ENCODE measurements around the gene C4B.
"Not testable (repeated sequence)": the region's sequence is repeated elsewhere in the genome, so short reads cannot be mapped to it uniquely, and the experiment has no call there.

Gene C4B

DNA sequence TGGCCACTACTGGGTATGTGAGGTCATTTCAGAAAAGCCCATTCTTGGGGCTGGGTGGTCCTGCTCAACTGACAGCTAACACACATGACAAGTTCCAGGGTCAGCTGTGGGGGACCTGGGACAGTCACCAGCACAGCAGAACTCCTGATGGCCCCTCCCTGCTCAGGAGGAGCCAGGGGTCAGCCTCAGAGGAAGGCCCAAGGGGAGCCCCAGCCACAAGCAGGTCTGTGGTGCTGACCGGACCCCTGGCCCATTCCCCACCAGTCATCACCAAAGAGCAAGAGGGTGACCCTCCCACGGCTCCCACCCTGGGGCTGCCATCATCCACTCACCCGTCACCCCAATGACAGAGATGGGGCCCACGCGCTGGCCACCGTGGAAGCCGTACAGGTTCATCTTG lies 41.7 kb downstream of the C4B start:
- no peak for DNase-seq

DNA sequence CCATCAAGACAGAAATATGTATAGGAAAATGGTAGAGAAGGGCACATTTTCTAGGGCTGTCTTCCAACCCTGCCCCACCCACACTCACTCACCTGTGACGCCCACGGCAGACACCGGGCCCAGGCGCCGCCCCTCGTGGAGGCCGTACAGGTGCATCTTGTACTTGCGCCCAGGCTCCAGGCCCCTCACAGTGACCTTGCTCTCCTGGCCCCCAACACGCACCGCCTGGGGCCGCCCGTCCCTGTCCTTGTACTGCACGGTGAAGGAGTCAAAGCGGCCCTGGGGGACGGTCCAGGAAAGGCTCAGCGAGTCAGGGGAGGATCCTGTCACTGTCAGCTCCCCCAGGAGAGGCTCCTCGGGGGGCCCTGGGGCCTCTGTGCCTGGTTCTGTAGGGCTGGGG lies 43.4 kb downstream of the C4B start:
- DNase-seq: no peak

DNA sequence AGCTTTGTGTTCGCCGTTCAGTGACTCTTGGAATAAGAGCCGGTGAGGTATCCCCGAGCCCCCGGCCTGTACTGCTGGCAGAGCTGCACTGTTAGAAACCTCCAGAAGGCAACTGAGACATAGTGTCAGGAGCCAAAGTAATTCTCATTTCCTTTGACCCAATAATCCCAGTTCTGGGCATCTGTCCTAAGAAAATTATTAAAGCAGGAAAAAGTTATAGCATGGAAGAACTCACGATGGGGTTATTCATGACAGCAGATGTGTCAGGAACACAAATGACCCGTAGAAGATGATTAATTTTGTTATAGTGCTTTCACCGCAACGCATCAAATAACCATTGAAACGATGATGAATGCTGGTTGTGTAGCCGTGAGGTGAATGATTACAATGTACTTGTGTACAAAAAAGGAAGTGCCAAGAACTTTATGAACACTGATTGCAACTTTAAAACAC lies 43.9 kb downstream of the C4B start:
- DNase-seq: no peak

DNA sequence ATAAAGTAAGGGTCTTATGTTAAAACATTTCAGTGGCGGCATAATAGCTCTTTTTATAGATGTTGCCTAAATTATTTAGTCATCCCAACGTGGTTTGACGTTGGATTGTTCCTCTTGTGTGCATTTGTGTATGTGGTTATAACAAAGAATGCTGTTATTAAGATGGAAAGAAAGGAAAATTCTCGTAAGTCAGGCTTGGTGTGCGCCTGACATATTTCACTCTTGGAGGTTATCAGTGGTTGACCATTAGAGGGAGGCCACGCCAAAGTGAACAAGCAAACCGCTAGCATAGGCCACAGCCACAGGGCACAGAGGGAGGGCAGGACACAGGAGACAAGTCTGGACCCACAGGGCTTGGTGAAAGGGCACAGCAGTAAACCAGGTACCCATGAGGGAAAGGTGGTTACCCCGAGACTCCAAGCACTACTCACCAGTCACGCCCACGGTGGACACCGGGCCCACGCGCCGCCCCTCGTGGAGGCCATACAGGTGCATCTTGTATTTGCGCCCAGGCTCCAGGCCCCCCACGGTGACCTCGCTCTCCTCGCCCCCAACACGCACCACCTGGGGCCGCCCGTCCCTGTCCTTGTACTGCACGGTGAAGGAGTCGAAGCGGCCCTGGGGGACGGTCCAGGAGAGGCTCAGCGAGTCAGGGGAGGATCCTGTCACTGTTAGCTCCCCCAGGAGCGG lies 46.5 kb downstream of the C4B start:
- DNase-seq: no peak

DNA sequence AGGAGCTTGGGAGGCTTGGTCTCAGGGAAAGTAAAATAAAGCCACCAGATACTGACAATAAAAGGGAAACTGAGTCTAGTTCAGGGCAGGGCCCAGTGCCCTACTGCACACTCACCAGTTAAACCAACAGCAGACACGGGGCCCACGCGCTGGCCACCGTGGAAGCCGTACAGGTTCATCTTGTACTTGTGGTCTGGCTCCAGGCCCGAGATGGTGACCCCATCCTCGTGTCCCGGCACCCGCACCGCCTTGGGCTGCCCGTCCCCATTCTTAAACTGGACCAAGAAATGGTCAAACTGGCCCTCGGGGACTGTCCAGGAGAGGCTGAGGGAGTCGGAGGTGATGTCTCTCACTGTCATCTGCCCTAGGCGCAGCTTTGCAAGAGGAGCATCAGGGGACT lies 50.1 kb downstream of the C4B start:
- no peak for DNase-seq

DNA sequence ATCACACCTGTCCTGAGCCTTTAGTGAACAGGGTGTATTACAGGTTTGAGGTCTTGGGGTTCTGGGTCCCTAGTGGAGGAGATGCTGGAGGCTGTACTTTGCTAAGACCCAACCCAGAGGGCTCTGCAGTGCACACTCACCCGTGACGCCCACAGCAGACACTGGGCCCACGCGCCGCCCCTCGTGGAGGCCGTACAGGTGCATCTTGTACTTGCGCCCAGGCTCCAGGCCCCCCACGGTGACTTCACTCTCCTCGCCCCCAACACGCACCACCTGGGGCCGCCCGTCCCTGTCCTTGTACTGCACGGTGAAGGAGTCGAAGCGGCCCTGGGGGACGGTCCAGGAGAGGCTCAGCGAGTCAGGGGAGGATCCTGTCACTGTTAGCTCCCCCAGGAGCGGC lies 52.9 kb downstream of the C4B start:
- DNase-seq: not testable (repeated sequence)

DNA sequence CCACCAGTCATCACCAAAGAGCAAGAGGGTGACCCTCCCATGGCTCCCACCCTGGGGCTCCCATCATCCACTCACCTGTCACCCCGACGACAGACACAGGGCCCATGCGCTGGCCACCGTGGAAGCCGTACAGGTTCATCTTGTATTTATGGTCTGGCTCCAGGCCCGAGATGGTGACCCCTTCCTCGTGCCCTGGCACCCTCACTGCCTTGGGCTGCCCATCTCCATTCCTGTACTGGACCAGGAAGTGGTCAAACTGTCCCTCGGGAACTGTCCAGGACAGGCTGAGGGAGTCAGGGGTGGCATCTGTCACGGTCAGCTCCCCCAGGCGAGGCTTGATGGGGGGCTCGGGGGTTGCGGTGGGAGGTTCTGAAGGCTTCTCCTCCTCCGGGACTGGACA lies 53.7 kb downstream of the C4B start:
- DNase-seq: not testable (repeated sequence)

DNA sequence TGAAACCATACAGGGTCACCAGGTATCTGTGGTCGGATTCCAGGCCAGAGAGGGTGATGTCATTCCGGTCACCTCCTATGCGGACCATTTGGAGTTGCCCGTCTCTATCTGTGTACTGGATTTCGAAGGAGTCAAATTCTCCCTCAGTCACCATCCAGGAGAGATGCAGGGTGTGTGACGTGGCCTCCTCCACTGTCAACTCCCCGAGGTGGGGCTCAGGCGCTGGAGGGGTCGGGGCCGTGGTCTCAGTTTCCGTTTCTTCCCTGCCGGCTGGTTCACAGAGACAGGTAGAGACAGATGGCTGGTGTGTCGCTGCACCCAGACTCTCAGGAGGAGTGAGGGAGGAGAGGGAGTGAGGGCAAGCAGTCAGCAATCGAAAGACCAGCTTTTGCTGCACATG lies 54.3 kb downstream of the C4B start:
- no peak for DNase-seq

DNA sequence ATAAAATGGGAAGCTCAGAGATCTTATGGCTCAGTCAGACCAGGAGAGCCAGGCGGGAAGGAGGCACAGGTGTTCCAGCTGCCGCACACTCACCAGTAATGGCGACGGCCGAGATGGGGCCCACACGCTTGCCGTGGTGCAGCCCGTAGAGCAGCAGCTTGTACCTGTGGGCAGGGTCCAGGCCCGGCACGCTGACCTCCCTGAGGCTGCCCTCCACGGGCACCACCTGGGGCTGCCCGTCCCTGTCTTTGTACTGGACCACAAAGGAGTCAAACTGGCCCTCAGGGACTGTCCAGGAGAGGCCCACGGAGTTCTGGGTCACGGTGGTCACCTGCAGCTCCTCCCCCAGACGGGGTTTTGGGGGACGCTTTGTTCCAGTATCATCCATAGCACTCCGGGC lies 54.9 kb downstream of the C4B start:
- DNase-seq: no peak

DNA sequence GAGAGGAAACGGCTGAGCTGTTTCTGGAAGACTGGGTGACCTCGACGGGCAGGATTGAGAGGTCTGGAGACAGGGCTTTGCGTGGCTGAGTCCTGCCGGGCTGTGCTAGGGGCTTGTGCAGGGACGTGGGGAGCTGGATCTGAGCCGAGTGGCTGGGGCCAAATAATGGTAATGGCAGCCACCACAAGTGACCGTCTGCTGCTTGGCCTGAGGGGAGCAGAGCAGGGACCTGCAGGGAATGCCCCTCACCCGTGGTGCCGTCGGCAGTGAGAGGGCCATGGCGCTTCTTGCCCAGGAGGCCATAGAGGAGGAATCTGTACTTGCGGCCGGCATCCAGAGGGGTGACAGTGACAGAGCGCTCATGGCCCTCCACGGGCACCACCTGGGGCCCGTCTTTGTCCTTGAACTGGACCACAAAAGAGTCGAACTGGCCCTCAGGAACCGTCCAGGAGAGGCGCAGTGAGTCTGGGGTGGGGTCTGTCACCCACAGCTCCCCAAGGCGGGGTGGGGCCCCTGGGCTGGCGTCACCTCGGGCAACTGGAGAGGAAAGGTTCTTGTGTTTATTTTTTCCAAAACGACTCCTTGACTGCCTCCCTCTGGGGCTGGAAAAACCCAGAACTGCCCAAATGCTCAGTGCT lies 55.4 kb downstream of the C4B start:
- no peak for DNase-seq

DNA sequence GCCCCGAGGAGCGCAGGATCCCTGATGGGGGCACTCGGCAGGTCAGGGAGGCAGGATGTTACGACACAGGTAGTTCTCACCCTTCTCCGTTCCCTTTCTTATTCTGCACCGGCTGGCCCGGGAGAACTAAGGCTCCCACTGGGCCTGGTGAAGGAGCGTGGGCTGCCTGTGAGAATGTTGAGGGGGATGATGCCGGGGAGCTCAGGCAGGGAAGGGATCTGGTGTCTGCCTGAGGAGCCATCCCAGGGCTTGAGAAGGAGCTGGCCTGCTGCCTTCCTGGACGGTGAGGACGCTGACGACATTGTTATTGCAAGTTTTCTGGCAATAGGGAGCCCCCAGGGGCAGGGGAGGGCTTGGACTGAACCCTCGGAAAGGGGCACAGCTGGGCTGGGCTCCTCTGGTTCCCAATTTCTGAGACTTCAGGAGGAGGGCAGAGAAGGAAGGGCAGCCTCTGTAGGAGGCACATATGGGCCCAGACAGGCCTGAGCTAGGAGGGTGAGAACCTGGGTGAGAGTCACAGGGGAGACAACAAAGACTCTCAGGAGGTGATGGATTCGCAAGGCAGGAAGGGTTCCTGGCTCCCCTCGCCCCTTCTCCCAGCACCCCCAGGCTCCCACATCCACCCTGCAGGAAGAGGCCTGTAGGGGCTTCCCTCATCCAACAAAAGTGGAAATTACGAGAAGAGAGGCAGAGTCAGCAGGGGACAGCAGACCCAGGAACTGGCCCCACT lies 56.4 kb downstream of the C4B start:
- DNase-seq: no peak

DNA sequence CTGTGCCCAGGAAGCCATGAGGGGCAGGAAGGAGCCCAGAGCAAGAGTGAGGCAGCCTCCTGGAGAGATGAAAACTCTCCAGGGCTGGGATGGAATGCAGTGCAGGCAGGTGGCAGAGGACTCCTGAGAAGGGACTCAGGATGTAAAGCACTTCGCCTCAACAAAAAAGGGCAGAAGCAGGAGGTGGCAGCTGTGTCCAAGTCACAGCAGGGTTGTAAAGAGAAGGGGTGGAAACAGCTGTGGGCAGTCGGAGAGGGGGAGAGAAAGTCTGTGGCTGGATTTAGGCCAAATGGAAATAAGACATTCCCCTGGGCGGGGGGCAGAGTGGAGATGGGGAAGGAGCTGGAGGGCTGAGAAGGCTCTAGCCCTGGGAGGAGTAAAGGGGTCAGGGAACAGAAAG lies 58.5 kb downstream of the C4B start:
- DNase-seq: no peak

DNA sequence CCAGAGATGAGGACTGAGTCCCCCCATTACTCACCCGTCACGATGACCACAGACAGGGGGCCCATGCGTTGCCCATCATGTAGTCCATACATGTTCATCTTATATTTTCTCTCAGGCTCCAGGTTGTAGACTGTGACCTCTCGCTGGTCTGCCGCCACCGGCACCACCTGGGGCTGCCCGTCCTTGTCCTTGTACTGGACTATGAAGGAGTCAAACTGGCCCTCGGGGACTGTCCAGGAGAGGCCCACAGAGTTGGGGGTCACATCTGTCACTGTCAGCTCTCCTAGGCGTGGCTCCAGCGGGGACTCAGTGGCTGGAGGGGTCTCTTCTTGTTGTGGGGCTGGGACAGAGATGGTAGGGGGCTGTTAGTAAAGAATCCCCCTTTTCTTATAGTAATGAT lies 59.0 kb downstream of the C4B start:
- DNase-seq: no peak

DNA sequence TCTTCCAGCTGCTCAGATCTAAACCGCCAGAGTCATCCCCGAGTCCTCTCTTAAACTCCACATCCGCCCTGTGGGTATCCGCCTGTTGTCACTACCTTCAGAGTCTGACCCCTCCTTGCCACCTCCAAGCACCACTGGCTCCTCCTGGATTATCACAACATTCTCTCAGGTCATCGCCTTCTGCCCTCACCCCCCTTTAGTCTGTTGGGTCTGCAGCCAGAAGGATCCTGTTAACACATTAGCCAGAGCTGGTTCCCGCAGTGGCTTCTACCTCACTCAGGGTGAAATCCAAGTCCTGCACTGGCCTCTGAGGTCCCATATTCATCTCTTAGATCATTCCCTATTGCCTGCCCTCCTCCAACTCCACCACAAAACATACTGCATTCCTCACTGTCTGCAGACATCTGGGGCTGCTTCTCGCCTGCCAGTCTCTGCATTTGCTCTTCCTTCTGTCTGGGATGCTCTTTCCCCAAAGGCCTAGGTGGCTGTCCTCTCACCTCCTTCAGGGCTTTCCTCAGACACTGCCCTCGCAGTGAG lies 60.5 kb downstream of the C4B start:
- DNase-seq: no peak

DNA sequence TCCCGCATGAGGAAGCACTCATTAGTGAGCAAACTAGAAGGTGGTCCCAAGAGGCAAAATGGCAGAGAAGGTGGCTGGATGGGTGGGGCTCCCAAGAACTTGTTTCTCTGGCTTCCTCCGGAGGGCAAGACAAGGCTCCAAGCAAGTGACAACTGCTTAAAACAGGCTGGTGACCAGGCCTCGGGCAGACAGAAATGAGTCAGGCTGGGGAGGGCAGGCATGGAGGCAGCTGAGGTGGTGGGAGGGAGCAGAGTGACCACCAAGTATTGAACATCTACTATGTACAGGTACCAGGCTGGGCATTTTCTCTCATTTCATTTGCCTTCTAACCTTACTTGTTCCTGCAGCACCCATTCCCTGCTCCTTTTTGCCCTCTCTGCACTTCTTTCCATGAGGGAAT lies 61.2 kb downstream of the C4B start:
- no peak for DNase-seq

DNA sequence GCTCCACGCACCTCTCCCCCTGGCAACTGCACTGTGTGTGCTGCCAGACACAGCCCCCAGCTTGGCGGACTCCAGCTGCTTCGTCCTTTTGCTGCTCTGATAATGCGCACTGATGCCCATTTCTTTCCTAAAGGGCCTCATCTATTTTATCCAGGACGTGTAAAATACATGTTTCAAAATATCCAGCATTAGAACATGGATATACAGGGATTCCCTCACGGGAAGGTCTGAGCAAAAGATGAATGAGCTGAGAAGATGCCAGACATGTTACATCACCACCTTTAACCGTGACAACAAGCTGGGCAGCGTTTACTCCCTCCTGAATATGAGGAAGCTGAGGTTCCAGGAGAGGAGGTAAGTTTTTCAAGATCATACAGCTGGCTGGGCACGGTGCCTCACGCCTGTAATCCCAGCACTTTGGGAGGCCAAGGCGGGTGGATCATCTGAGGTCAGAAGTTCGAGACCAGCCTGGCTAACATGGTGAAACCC lies 61.8 kb downstream of the C4B start:
- no peak for DNase-seq

DNA sequence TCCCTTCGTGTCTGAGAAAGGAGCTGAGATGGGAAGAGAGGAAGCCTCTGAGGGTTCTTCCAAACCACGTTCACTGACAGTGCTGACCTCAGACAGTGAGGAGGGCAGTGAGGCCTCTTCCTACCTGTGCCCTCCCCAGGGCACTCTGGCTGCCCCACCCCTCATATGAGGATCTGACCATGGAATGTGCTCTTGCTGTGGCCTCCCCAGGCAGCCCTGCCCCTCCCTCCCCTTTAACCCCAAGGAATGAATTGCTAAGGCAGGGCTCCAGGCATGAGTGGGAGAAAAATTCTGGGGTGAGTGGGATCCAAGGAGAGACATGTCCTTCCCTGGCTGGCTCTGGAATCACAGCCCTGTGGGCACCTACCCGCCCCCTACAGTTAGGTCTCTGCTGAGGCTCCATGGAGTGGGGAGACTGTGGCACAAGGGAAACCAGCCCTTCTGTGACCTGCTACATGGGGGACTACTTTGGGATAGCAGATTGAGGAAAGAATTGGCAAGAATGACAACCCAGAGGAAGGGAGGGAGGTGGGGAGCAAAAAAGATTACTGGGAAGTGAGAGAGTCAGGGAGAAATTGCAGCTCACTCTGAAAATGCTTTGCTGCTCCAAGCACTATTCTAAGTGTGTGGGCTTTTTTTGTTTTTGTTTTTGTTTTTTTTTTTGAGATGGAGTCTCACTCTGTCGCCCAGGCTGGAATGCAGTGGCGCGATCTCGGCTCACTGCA lies 65.1 kb downstream of the C4B start:
- no peak for DNase-seq

DNA sequence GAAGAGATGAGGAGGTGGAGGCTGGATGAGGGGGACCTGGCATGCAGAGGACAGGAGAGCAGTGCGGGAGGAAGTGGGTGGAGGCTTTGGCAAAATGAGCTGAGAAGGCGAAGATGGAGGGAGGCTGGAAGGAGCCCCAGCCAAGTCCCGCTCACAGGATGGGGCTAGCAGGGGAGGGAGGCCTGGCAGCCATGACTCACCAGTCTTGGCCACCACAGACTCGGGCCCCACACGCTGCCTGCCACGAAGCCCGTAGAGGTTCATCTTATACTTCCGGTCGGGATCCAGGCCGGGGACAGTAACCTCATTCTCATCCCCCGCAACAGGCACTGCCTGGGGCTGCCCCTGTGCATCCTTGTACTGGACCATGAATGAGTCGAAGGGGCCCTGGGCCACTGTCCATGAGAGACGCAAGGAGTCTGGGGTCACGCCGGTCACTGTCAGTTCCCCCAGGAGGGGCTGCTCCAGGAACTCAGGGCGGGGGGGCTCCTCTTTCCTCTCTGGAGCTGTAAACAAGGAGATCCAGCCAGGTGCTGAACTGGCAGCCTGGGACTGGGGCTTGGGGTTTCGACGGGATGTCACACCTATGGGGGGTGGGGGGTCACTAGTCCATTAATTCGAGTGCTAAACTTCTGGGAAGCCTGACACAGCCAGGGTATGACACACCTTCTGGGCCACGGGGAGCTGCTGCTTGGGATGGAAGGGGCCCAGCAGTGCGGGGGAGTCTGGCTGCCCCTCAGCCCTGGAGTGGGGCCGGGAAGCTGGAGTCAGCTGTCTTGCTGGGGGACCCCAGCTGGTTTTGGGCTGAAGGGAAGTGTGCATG lies 66.8 kb downstream of the C4B start:
- DNase-seq: no peak

DNA sequence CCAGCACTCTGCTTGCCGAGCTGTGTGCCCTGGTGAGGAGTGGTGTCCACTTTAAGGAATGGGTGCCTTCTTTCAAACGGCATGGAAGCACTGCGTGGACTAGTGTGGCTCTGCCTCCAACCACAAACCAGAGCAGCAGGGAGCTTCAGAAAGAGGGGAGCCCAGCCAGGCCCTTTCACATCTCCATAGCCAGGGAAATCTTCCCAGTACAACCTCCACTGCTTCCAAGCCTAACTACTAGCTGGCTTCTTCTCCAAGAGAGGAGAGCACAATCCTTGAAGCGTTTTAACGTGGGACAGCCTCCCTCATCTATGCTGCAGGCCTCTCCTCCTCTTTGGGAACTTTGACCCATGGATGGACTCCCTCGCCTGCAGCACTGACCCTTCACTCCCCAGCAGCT lies 67.9 kb downstream of the C4B start:
- DNase-seq: no peak

DNA sequence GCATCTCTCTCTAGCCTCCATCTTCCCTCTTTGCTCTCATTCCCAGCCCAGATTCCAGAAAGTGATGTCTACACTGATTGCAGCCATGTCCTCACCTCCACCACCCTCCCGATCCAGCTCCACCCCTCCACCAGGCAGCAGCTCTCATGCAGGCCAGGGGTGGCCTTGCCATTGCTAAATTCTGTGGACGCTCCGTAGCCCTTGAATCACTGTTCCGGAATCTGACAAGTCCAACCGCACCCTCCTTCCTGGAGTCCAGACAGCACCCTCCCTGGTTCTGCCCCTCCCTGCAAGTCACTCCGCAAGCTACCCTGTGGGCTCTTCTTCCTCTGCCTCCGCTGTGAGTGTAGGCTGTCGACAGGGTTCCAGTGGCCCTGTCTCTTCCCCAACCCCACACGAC lies 68.3 kb downstream of the C4B start:
- no peak for DNase-seq

DNA sequence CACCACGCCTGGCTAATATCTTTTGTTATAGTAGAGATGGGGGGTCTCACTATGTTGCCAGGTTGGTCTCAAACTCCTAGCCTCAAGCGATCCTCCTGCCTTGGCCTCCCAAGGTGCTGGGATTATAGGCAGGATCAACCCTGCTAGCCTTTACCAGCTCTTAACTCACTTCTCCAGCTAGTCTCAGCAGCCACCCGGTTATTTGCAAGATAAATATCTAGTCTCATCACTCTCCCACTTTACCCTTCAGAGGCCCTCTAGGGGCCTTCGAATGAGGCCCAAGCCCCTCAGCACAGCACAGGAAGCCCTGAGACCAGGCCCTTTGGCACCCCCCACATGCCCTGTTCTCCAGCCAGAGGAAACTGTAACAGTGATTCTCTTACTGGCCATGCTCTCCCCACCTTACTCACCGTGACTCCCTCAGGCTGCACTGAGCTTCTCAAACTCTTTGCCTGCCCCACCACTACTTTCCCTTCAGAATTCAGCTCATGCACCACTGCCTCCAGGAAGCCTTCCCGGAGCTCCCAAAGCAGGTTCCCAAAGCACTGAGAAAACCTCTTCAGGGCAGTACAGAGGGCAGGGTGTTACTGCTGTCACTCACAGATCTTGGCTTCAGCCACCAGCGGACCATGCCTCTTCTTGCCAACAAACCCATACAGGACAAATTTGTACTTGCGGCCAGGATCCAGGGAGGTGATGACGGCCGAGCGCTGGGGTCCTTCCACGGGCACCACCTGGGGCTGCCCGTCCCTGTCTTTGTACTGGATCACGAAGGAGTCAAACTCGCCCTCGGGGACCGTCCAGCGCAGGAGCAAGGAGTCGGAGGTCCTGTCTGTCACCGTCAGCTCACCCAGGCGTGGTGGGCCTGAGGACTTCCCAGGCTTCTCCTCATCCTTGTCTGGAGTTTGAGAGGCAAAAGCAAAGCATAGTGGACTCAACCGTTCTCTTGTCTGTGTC lies 69.5 kb downstream of the C4B start:
- no peak for DNase-seq

Data from NCI-H1092 (cell line).